ENCODE measurements around the gene SLC30A4. TPM values are rescaled to one million over a fixed set of nuclear protein-coding genes. Genes with fewer than 3 reads are reported as not detected.

Gene SLC30A4
- total RNA-seq, 4 donors from 2014 or later: 4.1 to 7.9 (median 5.4) TPM

GRCh38 chr15:45471151-45471550 lies 51.4 kb downstream of the SLC30A4 start:
- WGBS: 68% methylated on average over 8 of the region's 8 CpGs
- Histone ChIP-seq H3K4me3 (no peak overlapping the region), H3K4me1 (no peaks in the 10 kb centered on the region), H3K27ac (no peak overlapping the region), H3K27me3 (peaks cover 6% of the 10 kb centered on the region), H3K36me3 (no peaks in the 10 kb centered on the region), H3K9me3 (no peaks in the 10 kb centered on the region)
- DNase-seq (ENCODE audit: low spot score in 2 of 2): no peak
- no peak for TF ChIP-seq EP300 (IDR thresholded peaks at IDR 0.05)
- no peak for TF ChIP-seq POLR2AphosphoS5 (IDR thresholded peaks at IDR 0.05)
- TF ChIP-seq POLR2A (IDR thresholded peaks at IDR 0.05): no peak
- TF ChIP-seq CTCF (IDR thresholded peaks at IDR 0.05): no peak

GRCh38 chr15:45469441-45469840 lies 53.1 kb downstream of the SLC30A4 start:
- no peak for DNase-seq (ENCODE audit: low spot score in 2 of 2)
- TF ChIP-seq POLR2AphosphoS5 (IDR thresholded peaks at IDR 0.05): no peak
- TF ChIP-seq CTCF (IDR thresholded peaks at IDR 0.05): no peak
- TF ChIP-seq POLR2A (IDR thresholded peaks at IDR 0.05): no peak
- no peak for TF ChIP-seq EP300 (IDR thresholded peaks at IDR 0.05)
- Histone ChIP-seq H3K27me3 (peaks cover 6% of the 10 kb centered on the region), H3K36me3 (no peaks in the 10 kb centered on the region), H3K9me3 (no peaks in the 10 kb centered on the region), H3K4me3 (no peak overlapping the region), H3K27ac (no peak overlapping the region), H3K4me1 (no peaks in the 10 kb centered on the region)
- 53% methylated on average over 7 of the region's 7 CpGs for WGBS

- DNase-seq (ENCODE audit: low spot score in 2 of 2): no peak
- no peak overlapping the region for H3K4me3 ChIP-seq
- no peak overlapping the region for H3K27ac ChIP-seq
- no peak for TF ChIP-seq EP300 (IDR thresholded peaks at IDR 0.05)
- TF ChIP-seq CTCF (IDR thresholded peaks at IDR 0.05): no peak
- TF ChIP-seq POLR2AphosphoS5 (IDR thresholded peaks at IDR 0.05): no peak
- TF ChIP-seq POLR2A (IDR thresholded peaks at IDR 0.05): no peak
- peaks cover 6% of the 10 kb centered on the region for H3K27me3 ChIP-seq
- H3K36me3 ChIP-seq: no peaks in the 10 kb centered on the region
- H3K4me1 ChIP-seq: no peaks in the 10 kb centered on the region
- no peaks in the 10 kb centered on the region for H3K9me3 ChIP-seq
- WGBS: 38% methylated on average over 2 of the region's 2 CpGs
These were observed 53.5 kb downstream of the SLC30A4 start for GRCh38 chr15:45469027-45469426.

- no peak for DNase-seq (ENCODE audit: low spot score in 2 of 2)
- Histone ChIP-seq H3K4me1 (no peaks in the 10 kb centered on the region), H3K27ac (no peak overlapping the region), H3K4me3 (no peak overlapping the region), H3K9me3 (no peaks in the 10 kb centered on the region), H3K27me3 (peaks cover 6% of the 10 kb centered on the region), H3K36me3 (no peaks in the 10 kb centered on the region)
- TF ChIP-seq POLR2AphosphoS5 (IDR thresholded peaks at IDR 0.05) (no peak), POLR2A (IDR thresholded peaks at IDR 0.05) (no peak)
- WGBS: 80% methylated on average over 4 of the region's 4 CpGs
These were observed 54.3 kb downstream of the SLC30A4 start for GRCh38 chr15:45468294-45468693.

- peaks cover 26% of the 10 kb centered on the region for H3K4me1 ChIP-seq
- H3K27me3 ChIP-seq: no peaks in the 10 kb centered on the region
- no peak for TF ChIP-seq EP300 (IDR thresholded peaks at IDR 0.05)
- TF ChIP-seq POLR2A (IDR thresholded peaks at IDR 0.05): no peak
- peak; percentile 80 to 90 for TF ChIP-seq CTCF (IDR thresholded peaks at IDR 0.05)
- DNase-seq (ENCODE audit: low spot score in 2 of 2): peak in 1 of 2 donors; percentile 74
- WGBS: 7% methylated on average over 12 of the region's 12 CpGs
- no peaks in the 10 kb centered on the region for H3K9me3 ChIP-seq
- no peak overlapping the region for H3K27ac ChIP-seq
- peak overlapping the region; percentile 49 for H3K4me3 ChIP-seq
- H3K36me3 ChIP-seq: no peaks in the 10 kb centered on the region
These were observed 63.7 kb downstream of the SLC30A4 start for GRCh38 chr15:45458746-45459403.

All from suprapubic skin (tissue), 4 donors.